ENCODE results near the gene CLIC5. TPM values are rescaled to one million over a fixed set of nuclear protein-coding genes. Genes with fewer than 3 reads are reported as not detected.

Gene CLIC5
- total RNA-seq, 2 experiments from 2014 or later: 0.03 to 0.08 TPM

DNA sequence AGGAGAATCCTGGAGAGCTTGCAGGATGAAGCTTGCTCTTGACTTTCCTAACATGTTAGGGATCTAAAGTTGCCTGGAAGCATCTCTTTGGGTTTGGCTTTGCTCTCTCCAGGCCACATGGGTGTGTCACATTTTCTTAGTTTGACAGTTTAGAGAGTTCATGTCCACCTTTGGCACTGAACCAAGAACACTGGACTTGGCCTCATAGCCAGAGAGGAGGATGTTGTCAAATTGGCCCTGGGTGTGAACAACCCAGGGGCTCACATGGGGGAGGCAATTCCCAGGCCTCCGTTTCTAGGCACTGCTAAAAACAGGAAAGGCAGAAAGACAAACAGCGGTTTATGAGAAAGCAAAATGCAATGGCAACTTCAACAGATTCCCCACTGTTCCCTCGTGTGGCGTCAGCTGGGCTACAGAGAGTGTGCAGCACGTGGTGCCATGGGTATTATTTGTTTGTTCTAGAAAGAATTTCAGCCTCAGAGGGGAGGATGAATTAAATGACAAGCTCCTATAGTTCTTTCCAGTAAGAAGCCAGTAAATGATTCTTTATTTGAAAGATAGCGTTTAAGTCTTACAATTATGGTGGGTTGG, 93.9 kb downstream of the CLIC5 start:
- DNase-seq (ENCODE audit: low spot score): no peak
- POLR2A ChIA-PET: no interaction called here
- BruUV-seq (replicated peaks): no TSS peak

GRCh38 chr6:45920819-45921511, 94.7 kb downstream of the CLIC5 start:
- Histone ChIP-seq H3K4me3 (ENCODE audit: low read depth, low read length, poor library complexity, severe bottlenecking) (no peak overlapping the region), H3K9me3 (ENCODE audit: low read length) (no peaks in the 10 kb centered on the region), H4K20me1 (ENCODE audit: insufficient read depth, low read length) (no peaks in the 10 kb centered on the region), H3K36me3 (ENCODE audit: insufficient read depth, low read length) (no peaks in the 10 kb centered on the region), H3K9me2 (ENCODE audit: insufficient read depth, low read length) (no peaks in the 10 kb centered on the region), H3K4me1 (ENCODE audit: insufficient read depth, low read length, poor library complexity, severe bottlenecking) (no peaks in the 10 kb centered on the region), H3K27ac (ENCODE audit: low read depth, low read length, poor library complexity, severe bottlenecking) (no peak overlapping the region), H2AFZ (ENCODE audit: low read length) (no peak overlapping the region), H3K4me2 (ENCODE audit: low read length) (no peak overlapping the region), H3K79me2 (ENCODE audit: insufficient read depth, low read depth, low read length) (no peaks in the 10 kb centered on the region)
- intact Hi-C loops (cut with micrococcal nuclease; ENCODE audit: unreplicated experiment): loop anchor here (5.0 to 10.0 kb wide), 4 partner anchors 206 to 1329 kb away; no protein-coding TSS in a partner anchor
- ChIA-PET CTCF (ENCODE audit: unreplicated experiment) (no interaction called here), POLR2A (interaction anchor here (0.6 to 0.7 kb wide), 2 partner anchors 287 to 739 kb away, joined by 3 read pairs; no protein-coding TSS in a partner anchor)
- TF ChIP-seq CTCF (conservative IDR thresholded peaks at IDR 0.05; ENCODE audit: low read length) (no peak), EZH2phosphoT487 (IDR thresholded peaks at IDR 0.05; ENCODE audit: borderline replicate concordance, low read depth, low read length) (no peak)
- BruUV-seq (replicated peaks): no TSS peak
- no peak for DNase-seq (ENCODE audit: low spot score)

More for the DNA sequence above, 93.9 kb downstream of the CLIC5 start:
- CTCF ChIA-PET (ENCODE audit: unreplicated experiment): no interaction called here
- Histone ChIP-seq H3K4me2 (ENCODE audit: low read length) (no peak overlapping the region), H4K20me1 (ENCODE audit: insufficient read depth, low read length) (no peaks in the 10 kb centered on the region), H3K27ac (ENCODE audit: low read depth, low read length, poor library complexity, severe bottlenecking) (no peak overlapping the region), H3K36me3 (ENCODE audit: insufficient read depth, low read length) (no peaks in the 10 kb centered on the region), H3K9me3 (ENCODE audit: low read length) (no peaks in the 10 kb centered on the region), H3K79me2 (ENCODE audit: insufficient read depth, low read depth, low read length) (no peaks in the 10 kb centered on the region), H3K4me3 (ENCODE audit: low read depth, low read length, poor library complexity, severe bottlenecking) (no peak overlapping the region), H3K9me2 (ENCODE audit: insufficient read depth, low read length) (no peaks in the 10 kb centered on the region), H3K4me1 (ENCODE audit: insufficient read depth, low read length, poor library complexity, severe bottlenecking) (no peaks in the 10 kb centered on the region), H2AFZ (ENCODE audit: low read length) (no peak overlapping the region)
- intact Hi-C loops (cut with micrococcal nuclease; ENCODE audit: unreplicated experiment): loop anchor here (1.0 to 10.0 kb wide), 5 partner anchors 207 to 1329 kb away; no protein-coding TSS in a partner anchor
- TF ChIP-seq EZH2phosphoT487 (IDR thresholded peaks at IDR 0.05; ENCODE audit: borderline replicate concordance, low read depth, low read length) (no peak), CTCF (conservative IDR thresholded peaks at IDR 0.05; ENCODE audit: low read length) (no peak)

- Histone ChIP-seq H3K27ac (ENCODE audit: low read depth, low read length, poor library complexity, severe bottlenecking) (no peak overlapping the region), H3K79me2 (ENCODE audit: insufficient read depth, low read depth, low read length) (no peaks in the 10 kb centered on the region), H3K4me3 (ENCODE audit: low read depth, low read length, poor library complexity, severe bottlenecking) (no peak overlapping the region), H2AFZ (ENCODE audit: low read length) (no peak overlapping the region), H3K9me3 (ENCODE audit: low read length) (no peaks in the 10 kb centered on the region), H3K4me2 (ENCODE audit: low read length) (no peak overlapping the region), H3K36me3 (ENCODE audit: insufficient read depth, low read length) (no peaks in the 10 kb centered on the region), H4K20me1 (ENCODE audit: insufficient read depth, low read length) (no peaks in the 10 kb centered on the region), H3K9me2 (ENCODE audit: insufficient read depth, low read length) (no peaks in the 10 kb centered on the region), H3K4me1 (ENCODE audit: insufficient read depth, low read length, poor library complexity, severe bottlenecking) (no peaks in the 10 kb centered on the region)
- intact Hi-C loops (cut with micrococcal nuclease; ENCODE audit: unreplicated experiment): no loop called here
- TF ChIP-seq CTCF (conservative IDR thresholded peaks at IDR 0.05; ENCODE audit: low read length) (no peak), EZH2phosphoT487 (IDR thresholded peaks at IDR 0.05; ENCODE audit: borderline replicate concordance, low read depth, low read length) (no peak)
- ChIA-PET POLR2A (no interaction called here), CTCF (ENCODE audit: unreplicated experiment) (no interaction called here)
- no TSS peak for BruUV-seq (replicated peaks)
- DNase-seq (ENCODE audit: low spot score): no peak
Observed at GRCh38 chr6:45917439-45917838, 98.2 kb downstream of the CLIC5 start.
